Measurements from ENCODE around the gene GOLGA6L7.

- no peak for TF ChIP-seq CTCF (IDR thresholded peaks at IDR 0.05)
- TF ChIP-seq POLR2A (IDR thresholded peaks at IDR 0.05): no peak
- TF ChIP-seq EP300 (IDR thresholded peaks at IDR 0.05): no peak
These were observed 39.1 kb upstream of the GOLGA6L7 start for GRCh38 chr15:28887339-28888174.

All from ovary (tissue), 3 donors.